GOT3 (cell line): ENCODE measurements around the gene SORD.
"Not testable (repeated sequence)": the region's sequence is repeated elsewhere in the genome, so short reads cannot be mapped to it uniquely, and the experiment has no call there.

Experiments used
- DNase-seq: peaks from one replicate; lab custom pipeline; 2025; ENCODE audit warnings: mixed read lengths; lab: John Stamatoyannopoulos, UW

Gene SORD

DNA sequence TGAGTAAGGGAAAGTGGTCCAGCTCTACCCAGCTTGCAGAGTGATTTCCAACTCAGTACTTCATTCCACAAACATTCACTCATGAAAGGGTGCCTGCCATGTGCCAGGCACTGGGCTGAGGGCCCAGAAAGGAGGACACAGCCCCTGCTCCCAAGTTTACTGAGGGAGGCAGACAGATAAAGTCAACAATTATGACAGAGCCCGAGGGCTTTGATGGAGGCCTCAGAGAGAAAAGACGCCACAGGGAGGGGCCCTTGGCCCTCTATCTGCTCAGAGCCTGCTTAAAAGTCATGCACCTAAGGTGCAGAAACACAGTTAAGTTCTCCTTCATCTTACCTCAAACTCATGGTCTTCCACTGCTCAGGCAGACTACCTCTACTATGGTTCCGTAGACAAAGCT lies 1.7 kb downstream of the SORD start:
- not testable (repeated sequence) for DNase-seq

DNA sequence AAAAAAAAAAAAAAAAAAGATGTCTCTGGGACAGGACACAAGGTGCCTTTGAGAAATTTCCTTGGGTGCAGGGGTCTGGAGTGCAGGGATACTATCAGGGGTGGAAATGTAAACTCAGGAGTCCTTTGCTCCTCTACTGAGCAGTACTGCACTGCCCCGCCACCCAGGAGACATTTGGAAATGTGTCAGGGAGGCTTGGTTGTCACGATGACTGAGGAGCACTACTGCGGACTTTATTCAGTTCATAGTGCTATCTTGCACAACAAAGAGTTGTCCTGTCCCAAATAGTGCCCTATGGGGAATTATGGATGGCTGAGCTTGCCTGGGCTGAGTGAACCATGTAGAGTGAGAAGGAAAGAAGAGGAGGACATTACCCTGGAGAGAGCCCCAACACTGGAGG lies 2.6 kb downstream of the SORD start:
- DNase-seq = not testable (repeated sequence)

DNA sequence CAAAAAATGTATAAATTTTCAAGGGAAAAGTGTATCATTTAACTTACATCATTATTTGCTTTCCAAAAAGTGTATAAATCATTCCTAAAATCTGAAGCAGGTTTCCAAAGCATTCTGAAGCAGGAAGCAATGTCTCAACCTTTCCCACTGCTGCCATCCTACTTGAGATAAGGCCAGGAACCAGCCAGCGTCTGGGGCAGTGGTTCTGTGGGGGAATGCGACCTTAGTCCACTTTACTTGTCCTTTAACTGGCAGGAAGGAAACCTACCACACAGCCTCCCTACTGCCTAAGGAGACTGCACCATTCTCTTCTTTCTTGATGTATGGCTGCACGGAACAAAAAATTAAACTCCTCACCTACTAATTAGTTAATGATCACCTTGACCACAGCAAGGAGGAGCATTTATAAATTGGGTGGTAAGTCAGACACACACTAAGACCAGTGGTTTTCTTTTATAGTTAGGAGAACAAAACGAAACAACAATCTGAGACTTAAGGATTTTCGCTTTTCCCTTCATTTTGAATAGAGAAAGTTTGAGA lies 3.7 kb downstream of the SORD start:
- DNase-seq = no peak

DNA sequence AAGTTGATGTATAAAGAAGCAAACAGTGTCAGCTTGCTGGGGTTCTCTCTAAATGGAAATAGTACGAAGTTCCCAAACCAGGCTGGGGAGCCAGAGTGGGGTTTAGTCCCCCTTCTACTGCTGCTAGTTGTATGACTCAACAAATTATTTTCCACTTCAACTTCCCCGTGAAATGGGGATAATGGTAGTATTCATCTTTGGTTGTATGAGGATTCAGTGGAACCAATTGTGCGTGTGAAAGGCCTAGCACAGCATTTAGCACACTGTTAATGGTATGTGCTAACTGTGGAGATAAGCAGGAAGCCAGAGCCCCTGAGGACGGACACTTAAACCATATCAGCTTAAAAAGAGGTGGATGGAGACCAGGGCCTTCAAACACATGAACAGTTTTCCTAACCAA lies 4.2 kb downstream of the SORD start:
- DNase-seq = no peak

DNA sequence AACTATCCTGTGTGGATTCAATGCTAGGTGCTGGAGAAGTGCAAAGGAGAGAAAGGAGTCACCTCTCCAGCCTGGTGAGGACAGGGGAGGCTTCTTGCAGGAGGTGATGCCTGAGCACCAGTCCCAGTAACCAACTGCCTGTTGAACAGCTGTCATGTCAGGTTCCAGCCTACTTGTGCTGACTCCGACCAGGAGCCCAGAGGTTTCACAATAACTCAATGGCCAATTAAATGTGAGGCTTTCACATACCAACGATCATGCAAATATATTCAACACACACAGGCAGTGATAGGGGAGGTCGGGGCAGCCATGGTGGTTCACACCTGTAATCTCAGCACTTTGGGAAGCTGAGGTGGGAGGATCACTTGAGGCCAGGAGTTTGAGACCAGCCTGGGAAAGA lies 7.7 kb downstream of the SORD start:
- DNase-seq = no peak

DNA sequence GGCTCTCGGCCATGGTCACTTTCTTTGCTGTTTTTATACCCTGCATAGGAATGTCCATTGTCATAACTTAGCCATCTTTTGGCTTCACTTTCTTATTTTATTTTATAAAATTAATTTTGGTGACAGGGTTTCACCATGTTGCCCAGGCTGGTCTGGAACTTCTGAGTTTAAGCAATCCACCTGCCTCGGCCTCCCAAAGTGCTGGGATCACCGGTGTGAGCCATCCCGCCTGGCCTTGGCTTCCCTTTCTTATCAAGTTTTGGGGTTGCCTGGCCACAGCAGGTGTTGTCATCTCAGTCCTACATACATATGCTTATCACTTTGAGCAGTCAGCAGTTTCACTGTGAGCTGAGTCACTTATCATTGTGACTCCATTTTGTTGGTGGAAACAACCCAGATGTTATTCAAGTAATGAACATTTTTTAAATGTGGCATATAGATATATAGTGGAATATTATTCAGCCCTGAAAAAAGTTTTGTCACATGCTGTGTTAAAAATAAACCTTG lies 8.6 kb downstream of the SORD start:
- not testable (repeated sequence) for DNase-seq

DNA sequence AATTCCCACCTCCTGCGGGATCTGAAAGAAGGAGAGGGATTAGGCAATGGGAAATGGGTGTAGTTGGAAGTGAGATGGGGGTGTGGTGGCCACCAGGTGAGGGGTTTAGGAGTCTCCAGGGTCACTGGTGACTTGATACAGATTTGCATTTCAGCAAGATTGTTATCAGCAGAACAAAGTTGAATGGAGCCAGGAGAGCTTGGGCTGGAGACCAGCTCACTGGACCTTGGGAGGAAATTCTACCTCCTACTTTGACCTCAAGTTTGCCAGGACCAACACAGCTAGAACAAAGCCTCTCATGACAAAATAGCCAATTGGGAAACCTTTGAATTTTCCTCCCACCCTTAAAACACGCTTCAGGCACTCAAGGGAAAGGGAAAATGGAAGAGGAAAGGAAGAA lies 9.5 kb downstream of the SORD start:
- not testable (repeated sequence) for DNase-seq

DNA sequence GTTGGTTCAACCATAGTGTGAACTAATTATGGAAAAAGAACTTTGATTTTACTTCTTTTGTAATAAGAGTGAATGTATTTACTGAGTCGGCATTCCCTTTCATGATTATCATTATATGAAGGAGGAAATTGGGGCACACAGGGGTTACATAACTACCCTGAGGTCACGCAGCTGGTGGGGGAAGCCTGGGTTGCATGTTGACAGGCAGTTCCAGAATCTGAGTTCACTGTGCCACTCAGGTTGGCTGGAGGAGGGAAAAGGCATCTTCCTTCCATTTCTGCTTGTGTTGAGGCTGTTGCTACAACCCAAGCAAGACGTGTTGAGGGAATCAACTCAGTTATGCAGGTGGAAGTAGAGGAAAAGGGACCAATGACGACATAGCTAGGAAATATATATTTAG lies 11.1 kb downstream of the SORD start:
- not testable (repeated sequence) for DNase-seq

DNA sequence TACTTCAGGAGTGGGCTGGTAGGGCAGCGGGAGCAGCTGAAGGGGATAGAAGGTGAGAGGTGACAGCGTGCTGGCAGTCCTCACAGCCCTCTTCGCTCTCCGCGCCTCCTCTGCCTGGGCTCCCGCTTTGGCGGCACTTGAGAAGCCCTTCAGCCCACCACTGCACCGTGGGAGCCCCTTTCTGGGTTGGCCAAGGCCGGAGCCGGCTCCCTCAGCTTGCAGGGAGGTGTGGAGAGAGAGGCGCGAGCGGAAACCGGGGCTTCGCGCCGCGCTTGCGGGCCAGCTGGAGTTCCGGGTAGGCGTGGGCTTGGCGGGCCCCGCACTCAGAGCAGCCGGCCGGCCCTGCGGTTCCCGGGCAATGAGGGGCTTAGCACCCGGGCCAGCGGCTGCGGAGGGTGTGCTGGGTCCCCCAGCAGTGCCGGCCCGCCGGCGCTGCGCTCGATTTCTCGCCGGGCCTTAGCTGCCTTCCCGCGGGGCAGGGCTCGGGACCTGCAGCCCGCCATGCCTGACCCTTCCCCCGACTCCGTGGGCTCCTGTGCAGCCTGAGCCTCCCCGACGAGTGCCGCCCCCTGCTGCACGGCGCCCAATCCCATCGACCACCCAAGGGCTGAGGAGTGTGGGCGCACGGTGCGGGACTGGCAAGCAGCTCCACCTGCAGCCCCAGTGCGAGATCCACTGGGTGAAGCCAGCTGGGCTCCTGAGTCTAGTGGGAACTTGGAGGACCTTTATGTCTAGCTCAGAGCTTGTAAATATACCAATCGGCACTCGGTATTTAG lies 11.8 kb downstream of the SORD start:
- DNase-seq = not testable (repeated sequence)

DNA sequence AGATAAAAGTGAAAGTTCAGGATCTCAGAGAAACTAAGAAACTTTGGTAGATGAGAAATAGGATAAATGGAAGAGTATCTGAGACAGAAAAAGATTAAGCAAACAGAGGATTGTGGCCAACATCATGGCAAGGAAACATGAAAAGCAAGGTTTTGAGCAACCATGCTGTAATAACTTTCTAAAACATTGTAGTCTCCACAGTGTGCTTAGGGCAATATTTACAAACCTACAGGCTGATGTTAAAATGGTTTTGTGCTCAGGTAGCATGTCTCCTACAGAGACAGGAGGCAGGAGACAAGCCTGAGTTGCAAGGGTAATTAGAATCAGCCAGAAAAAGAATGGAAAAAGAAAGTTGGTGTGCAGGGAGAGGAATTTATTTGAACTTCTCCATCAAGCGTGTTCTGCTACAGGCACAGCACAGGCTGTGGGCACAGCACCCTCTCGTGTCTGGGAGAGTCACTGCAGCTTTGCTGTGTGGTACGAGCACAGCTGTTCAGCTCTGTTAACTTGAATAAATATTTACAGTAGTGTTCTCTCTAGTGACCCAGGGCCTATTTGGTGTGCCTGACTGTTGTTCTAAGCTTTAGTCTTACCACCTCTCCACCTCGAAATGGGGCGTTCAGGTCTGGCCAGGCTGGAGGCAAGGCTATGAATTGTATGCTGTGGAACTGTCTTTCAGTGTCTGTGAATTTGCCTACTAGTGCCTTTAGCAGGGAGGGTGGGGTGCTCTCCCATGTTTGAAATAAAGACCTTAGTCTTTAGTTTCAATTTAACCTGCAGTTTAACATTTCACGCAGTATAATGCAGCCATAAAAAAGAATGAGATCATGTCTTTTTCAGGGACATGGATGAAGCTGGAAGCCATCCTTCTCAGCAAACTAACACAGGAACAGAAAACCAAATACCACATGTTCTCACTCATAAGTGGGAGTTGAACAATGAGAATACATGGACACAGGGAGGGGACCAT lies 14.1 kb downstream of the SORD start:
- not testable (repeated sequence) for DNase-seq

DNA sequence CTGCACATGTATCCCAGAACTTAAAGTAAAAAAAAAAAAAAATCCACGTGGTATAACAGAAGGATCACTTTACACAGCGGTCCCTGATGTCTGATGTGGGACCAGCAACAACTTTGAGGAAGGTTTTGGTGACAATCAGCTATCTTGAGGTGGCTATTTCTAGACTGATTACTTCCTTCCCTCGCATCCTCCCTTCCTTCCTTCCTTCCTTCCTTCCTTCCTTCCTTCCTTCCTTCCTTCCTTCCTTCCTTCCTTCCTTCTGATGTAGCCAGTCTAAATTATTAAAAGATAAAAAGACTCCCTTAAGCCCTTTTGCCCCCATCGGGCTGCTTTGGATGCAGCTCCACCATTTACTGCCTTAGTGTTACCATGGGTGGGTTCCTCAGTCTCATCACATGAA lies 14.9 kb downstream of the SORD start:
- no peak for DNase-seq

DNA sequence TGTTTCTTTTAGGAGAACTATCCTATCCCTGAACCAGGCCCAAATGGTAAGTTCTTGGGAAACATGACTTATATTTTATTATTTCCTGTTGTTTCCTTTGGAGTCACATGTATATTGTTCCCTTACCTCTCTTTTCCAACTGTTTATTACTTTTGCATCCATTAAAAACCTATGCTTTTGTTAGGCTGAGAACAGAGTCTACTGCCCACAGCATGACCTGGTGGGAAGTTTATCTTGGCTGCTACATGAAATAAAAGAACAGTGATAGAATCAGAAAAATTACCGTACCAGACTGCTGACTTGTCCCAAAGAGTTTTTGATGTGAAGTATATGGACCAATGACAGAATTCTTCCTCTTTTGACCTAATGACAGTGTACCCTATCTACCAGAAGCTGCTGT lies 17.4 kb downstream of the SORD start:
- not testable (repeated sequence) for DNase-seq

DNA sequence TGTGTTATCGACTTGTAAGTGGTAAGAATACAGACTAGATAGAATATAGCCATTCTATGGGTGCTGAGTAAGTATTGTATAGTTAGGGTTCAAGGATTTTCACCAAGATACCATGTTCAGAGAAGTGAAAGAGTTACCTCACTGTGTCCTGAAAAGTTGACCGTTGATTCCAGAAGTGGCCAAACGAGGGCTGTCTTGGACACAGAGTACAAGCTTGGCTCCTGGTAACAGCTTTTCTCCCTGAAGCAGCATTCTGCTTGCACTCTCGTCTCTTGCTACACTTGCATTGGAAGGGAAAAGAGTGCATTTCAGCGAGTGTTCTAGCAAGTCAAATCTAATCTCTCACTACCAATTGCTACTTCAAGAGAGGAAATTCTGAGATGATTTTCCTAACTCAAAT lies 18.5 kb downstream of the SORD start:
- DNase-seq = not testable (repeated sequence)

DNA sequence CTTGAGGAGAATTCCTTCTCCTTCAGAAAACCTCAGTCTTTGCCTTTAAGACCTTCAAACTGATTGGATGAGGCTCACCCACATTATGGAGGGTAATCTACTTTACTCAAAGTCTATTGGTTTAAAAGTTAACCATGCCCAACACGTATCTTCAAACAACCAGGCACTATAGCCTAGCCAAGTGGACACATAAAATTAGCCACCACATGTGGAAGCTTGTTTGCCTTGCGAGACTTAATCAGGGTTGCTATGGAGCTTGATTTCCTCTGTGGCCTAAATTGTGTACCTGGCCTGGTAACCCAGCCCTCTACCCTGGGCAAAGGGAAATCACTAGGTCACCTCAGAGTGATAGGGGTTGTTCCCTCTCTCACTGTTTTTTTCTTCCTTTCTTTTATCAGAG lies 19.9 kb downstream of the SORD start:
- DNase-seq = not testable (repeated sequence)

DNA sequence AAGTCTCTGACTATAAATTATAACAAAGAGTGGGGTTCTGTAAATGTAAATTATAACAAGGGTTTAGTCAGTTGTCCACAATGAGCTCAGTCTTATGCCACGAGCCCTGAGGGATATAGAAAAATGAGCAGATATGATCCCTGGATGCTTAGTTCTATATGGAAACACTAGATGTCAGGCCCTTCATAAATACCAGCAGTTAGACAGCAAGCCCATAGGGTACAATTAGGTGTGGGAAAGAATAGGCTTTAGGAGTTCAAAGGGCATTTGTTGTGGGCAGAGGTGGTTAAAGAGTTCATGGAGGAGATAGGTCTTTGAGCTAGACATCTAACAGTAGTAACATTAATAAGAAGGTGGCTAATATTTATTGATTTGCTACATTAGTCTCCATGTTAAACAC lies 21.3 kb downstream of the SORD start:
- DNase-seq = not testable (repeated sequence)

DNA sequence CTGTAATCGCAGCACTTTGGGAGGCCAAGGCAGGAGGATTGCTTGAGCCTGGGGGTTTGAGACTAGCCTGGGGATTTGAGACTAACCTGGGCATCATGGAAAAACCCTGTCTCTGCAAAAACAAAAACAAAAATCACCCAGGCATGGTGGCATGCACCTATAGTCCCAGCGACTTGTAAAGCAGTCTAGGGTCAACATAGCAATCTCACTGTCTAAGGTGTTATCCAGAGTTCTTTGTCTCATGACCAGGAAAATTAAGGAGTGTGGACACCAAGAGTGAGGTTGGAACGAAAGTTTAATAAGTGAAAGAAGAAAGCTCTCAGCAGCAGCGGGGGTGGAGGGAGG lies 25.4 kb downstream of the SORD start:
- DNase-seq = not testable (repeated sequence)

DNA sequence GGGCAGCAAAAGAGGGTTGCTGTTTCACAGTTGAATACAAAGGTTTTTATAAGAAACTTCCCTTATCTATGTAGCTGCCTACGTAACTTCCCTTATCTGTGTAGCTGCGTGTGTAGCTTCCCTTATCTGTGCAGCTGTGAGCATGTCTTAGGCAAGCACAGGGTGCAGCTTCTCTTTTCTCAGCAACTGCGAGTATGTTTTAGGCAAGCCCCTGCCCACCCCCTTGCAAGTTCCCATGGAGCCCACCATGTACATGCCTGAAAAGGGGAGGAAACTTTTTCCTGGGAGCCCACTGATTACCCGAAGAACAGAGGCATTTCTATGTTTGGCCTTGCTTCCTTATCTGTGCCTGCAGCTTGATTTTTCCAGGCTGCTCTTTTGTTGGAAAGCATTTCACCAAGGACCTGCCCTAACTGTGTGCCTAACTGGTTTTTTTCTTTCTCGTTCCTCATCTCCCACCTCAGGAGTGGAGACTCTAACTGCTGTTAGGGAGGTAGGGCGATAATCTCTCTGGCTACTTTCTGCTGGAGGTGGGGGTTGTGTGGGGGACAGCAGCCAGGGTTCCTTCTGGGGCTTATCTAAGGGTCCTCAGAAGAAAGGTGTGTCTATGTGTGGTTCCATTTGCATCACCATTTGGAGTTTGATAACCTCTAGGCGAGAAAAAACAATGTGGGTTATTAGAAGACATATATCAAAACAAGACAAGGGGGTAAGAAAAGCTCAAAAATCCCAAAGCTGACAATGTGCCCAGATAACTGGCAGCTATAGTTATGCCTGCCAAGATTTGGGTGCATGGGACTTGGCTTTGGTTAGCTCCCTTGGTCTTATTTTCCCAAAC lies 26.0 kb downstream of the SORD start:
- no peak for DNase-seq

DNA sequence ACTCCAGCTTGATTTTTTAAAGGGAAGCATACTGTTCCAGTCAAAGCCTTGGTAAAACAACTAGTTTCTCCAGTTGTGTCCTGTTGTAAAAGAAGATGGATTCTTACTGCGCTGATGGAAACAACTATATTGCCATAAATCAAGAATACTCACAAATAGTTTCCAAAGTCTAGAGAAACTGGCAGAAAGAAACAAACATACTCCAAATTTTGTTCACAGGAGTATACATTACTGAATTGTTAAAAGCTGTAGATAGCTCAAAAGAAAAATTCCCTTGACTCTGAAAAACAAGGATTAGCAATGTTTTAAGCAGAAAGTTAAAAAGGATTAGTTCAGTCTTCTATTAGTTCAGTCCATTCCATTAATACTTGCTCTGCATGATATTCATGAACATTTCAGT lies 27.6 kb downstream of the SORD start:
- DNase-seq = no peak

DNA sequence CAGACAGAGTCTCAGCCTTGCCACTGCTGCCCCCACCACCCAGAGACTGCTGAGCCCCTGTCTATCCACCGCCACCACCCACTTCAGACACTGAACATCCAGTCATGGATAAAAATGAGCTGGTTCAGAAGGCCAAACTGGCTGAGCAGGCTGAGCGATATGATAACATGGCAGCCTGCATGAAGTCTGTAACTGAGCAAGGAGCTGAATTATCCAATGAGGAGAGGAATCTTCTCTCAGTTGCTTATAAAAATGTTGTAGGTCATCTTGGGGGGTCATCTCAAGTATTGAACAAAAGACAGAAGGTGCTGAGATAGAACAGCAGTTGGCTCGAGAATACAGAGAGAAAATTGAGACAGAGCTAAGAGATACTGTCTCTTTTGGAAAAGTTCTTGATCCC lies 29.7 kb downstream of the SORD start:
- not testable (repeated sequence) for DNase-seq

DNA sequence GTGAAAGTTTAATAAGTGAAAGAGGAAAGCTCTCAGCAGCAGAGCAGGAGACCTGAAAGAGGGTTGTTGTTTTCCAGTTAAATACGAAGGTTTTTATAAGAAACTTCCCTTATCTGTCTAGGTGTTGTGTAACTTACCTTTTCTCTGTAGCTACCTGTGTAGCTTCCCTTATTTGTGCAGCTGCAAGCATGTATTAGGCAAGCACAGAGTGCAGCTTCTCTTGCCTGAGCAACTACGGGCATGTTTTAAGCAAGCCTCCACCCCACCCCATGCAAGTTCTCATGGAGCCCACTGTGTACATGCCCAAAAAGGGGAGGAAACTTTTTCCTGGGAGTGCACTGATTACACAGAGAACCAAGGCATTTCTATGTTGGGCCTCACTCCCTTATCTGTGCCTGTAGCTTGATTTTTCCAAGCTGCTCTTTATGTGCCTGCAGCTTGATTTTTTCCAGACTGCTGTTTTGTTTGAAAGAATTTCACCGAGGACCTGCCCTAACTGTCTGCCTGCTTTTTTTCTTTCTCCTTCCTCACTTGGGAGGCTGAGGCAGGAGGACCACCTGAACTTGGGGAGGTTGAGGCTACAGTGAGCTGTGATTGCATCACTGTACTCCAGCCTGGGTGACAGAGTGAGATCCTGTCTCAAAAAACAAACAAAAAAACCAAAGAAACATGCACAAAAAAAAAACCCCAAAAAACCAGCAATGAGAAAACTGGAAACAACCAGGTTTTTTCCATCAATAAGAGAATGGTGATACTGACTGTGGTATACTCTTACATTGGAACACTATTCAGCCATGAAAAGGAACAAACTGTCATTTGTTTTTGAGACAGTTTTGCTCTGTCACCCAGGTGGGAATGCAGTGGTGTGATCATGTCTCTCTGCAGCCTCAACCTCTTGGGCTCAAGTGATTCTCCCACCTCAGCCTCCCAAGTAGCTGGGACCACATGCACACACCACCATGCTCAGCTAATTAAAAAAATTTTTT lies 36.0 kb downstream of the SORD start:
- not testable (repeated sequence) for DNase-seq
